GM12892 (cell line): ENCODE measurements around the gene CARNS1.

Source experiments
- DNase-seq: peaks from one replicate; pipeline ENCODE4 v3.0.0; 2011; ENCODE audit not compliant: insufficient read length
- FAIRE-seq: peaks from 2 replicates; lab custom pipeline; 2011; peaks lifted over from hg19 to GRCh38; lab: Jason Lieb, UNC
- POLR2A ChIP-seq: IDR thresholded peaks from 2 replicates; pipeline ENCODE4 v1.6.1; 2011; ENCODE audit warnings: low read depth, low read length, control low read depth
- POLR2AphosphoS5 ChIP-seq: IDR thresholded peaks from 2 replicates; pipeline ENCODE4 v1.6.1; 2011; ENCODE audit warnings: low read depth, low read length, control low read depth
- TAF1 ChIP-seq: IDR thresholded peaks from 2 replicates; pipeline ENCODE4 v1.6.1; 2011; ENCODE audit warnings: low read depth, mild to moderate bottlenecking, control low read depth, low read length, borderline replicate concordance

Gene CARNS1

DNA sequence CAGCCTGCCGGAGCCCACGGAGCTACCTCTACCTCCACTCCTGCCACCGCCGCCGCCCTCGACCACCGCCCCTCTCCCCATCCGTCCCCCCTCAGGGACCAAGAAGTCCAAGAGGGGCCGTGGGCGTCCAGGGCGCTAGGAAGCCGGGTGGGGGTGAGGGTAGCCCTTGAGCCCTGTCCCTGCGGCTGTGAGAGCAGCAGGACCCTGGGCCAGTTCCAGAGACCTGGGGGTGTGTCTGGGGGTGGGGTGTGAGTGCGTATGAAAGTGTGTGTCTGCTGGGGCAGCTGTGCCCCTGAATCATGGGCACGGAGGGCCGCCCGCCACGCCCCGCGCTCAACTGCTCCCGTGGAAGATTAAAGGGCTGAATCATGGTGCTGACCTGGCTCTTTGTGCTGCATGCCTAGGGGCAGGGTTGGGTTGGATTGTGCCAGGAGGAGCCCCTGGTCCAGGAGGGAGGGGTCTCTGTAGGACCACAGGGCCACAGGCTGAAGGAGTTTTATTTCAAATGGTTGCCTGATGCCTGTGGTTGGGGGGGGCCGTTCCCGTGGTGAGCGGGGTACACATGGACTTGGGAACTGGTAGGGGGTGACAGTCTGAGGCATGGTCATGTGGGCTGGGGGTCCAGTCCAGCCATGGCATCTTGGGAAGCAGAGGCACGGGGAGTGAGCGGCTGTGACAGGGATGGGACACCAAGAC, 19.7 kb downstream of the CARNS1 start:
- peak; percentile 74; the same call in 1 of the 2 replicates for TF ChIP-seq POLR2AphosphoS5
- 0 out of 2 replicates have a peak, but pooled peaks have one; percentile 44 for TF ChIP-seq POLR2A
- TF ChIP-seq TAF1: no peak
- DNase-seq: no peak
- FAIRE-seq: no peak

- no peak for TF ChIP-seq TAF1
- TF ChIP-seq POLR2A: peak; percentile 67; the same call in 1 of the 2 replicates
- peak; percentile 53 for TF ChIP-seq POLR2AphosphoS5
- FAIRE-seq: no peak
These were observed 20.4 kb downstream of the CARNS1 start for GRCh38 chr11:67435727-67436458.

DNA sequence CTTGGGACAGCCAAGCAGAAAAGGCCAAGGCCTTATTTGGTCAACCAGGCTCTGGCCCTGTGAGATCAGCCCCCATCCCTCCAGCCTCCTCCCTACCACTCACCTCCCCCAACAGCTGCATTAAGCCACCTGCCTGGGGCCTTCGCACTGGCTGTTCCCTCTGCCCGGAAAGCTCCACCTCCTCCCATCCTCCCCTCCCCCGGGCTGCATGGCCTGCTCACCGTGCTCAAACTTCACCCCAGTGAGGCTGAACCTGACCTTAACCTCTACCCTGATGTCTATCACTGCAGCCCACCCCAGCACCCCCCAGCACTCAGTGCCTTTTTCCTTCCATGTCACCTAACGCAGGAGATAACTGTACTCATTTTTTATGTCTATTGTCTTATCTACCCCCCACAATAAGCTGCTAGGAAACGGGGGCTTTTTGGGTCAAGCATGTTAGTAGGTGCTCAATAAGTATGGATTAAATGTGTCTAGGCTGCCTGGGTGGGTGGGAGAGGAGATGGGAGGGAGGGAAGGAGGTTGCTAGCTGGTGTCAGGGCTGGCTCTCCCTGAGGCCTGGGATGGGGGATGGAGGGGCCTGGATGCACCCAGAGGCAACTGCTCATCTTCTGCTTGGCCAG, 21.1 kb downstream of the CARNS1 start:
- FAIRE-seq (peak; percentile 100), DNase-seq (peak; percentile 91)
- TF ChIP-seq TAF1 (no peak), POLR2AphosphoS5 (peak; percentile 73), POLR2A (no peak; the same call in 1 of the 2 replicates)

More at GRCh38 chr11:67435727-67436458, 20.4 kb downstream of the CARNS1 start:
- DNase-seq: no peak

- TF ChIP-seq POLR2A (peak; percentile 94), POLR2AphosphoS5 (peak; percentile 97), TAF1 (peak; percentile 97)
- peak; percentile 84 for DNase-seq
These were observed 21.8 kb downstream of the CARNS1 start, which contains the start of gene PTPRCAP for GRCh38 chr11:67437082-67437808. PTPRCAP (minus strand) TSS chr11:67437682; CDS start chr11:67437619, 63 bp downstream.

GRCh38 chr11:67437809-67438157, 22.3 kb downstream of the CARNS1 start:
- TF ChIP-seq POLR2AphosphoS5: no peak; the same call in 1 of the 2 replicates
- no peak for TF ChIP-seq TAF1
- no peak for TF ChIP-seq POLR2A
- FAIRE-seq (no peak), DNase-seq (no peak)

More at GRCh38 chr11:67437082-67437808, 21.8 kb downstream of the CARNS1 start, which contains the start of gene PTPRCAP:
- FAIRE-seq: no peak

GRCh38 chr11:67438158-67438902, 22.9 kb downstream of the CARNS1 start:
- TF ChIP-seq TAF1 (peak; percentile 54; the same call in 1 of the 2 replicates), POLR2AphosphoS5 (peak; percentile 74), POLR2A (peak; percentile 64; the same call in 1 of the 2 replicates)
- FAIRE-seq (no peak), DNase-seq (peak; percentile 93)

GRCh38 chr11:67439321-67440228, 24.1 kb downstream of the CARNS1 start:
- FAIRE-seq (peak; percentile 90), DNase-seq (no peak)
- TF ChIP-seq TAF1: no peak
- peak; percentile 28 for TF ChIP-seq POLR2A
- TF ChIP-seq POLR2AphosphoS5: no peak

GRCh38 chr11:67440229-67441097, 25.0 kb downstream of the CARNS1 start:
- FAIRE-seq: no peak

More at GRCh38 chr11:67440229-67441097, 25.0 kb downstream of the CARNS1 start:
- no peak for DNase-seq
- no peak for TF ChIP-seq TAF1
- no peak; the same call in 1 of the 2 replicates for TF ChIP-seq POLR2A
- no peak; the same call in 1 of the 2 replicates for TF ChIP-seq POLR2AphosphoS5
